VCaP (cell line): Measurements from ENCODE around the gene USF2.

ENCODE experiments used
- H3K27ac ChIP-seq: fragments of 450-650 bp; 2 replicates; pipeline ENCODE4 v1.5.1; 2017
- CTCF ChIP-seq: fragments of 450-650 bp; conservative IDR thresholded peaks from 2 replicates; pipeline ENCODE4 v1.5.1; 2017; ENCODE audit warnings: mild to moderate bottlenecking, moderate library complexity

USF2 gene

GRCh38 chr19:35298561-35298972 is 29.8 kb downstream of the USF2 start:
- no peak overlapping the region for H3K27ac ChIP-seq
- no peak for TF ChIP-seq CTCF

- no peak for TF ChIP-seq CTCF
- no peak overlapping the region for H3K27ac ChIP-seq
Measured at GRCh38 chr19:35299523-35300338, 31.0 kb downstream of the USF2 start.

GRCh38 chr19:35300339-35300649 is 31.5 kb downstream of the USF2 start:
- no peak overlapping the region for H3K27ac ChIP-seq
- no peak for TF ChIP-seq CTCF

GRCh38 chr19:35301961-35302360 is 33.2 kb downstream of the USF2 start:
- no peak for TF ChIP-seq CTCF
- no peak overlapping the region for H3K27ac ChIP-seq

- no peak overlapping the region for H3K27ac ChIP-seq
Measured at GRCh38 chr19:35302446-35302845, 33.7 kb downstream of the USF2 start.

GRCh38 chr19:35303357-35303915 is 34.7 kb downstream of the USF2 start:
- TF ChIP-seq CTCF: no peak
- H3K27ac ChIP-seq: no peak overlapping the region

More at GRCh38 chr19:35302446-35302845, 33.7 kb downstream of the USF2 start:
- no peak for TF ChIP-seq CTCF

DNA sequence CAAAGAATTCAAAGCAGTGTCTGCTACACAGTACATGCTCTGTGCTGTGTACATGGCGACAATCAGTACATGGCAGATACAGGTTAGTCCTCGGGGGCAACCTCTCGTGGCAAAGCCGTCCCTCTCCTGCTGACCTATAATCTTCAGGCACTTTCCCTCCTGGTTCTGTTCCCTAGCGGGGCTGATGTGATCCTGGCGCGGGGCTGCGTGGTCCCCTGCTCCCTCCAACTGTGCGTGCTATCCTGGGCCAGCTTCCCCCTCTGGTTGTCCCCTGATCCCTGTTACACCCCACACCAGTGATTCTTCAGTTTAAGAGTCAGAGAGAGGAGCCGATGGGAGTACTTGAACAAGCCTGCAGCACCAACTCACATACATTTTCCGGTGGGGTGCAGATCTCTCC is 35.3 kb downstream of the USF2 start:
- no peak for TF ChIP-seq CTCF
- H3K27ac ChIP-seq: no peak overlapping the region
